GM23248 (cell line): ENCODE results near the gene TAS2R19.

Experiments used
- EZH2 ChIP-seq: fragments of 200-600 bp; sonication (generic); IDR thresholded peaks from 2 replicates; pipeline ENCODE4 v1.6.1; 2018; ENCODE audit warnings: antibody characterized with exemption, mild to moderate bottlenecking; ENCODE audit not compliant: insufficient read depth, poor library complexity, severe bottlenecking
- EZH2phosphoT487 ChIP-seq: fragments of 200-600 bp; sonication (generic); IDR thresholded peaks from 2 replicates; pipeline ENCODE4 v1.6.1; 2018; ENCODE audit warnings: antibody characterized with exemption, moderate library complexity, mild to moderate bottlenecking, low read depth; ENCODE audit not compliant: insufficient read depth

GRCh38 chr12:11059041-11059440 is 36.6 kb upstream of the TAS2R19 start:
- TF ChIP-seq EZH2 (no peak), EZH2phosphoT487 (no peak)
